ENCODE data around the gene ARL6IP5.

DNA sequence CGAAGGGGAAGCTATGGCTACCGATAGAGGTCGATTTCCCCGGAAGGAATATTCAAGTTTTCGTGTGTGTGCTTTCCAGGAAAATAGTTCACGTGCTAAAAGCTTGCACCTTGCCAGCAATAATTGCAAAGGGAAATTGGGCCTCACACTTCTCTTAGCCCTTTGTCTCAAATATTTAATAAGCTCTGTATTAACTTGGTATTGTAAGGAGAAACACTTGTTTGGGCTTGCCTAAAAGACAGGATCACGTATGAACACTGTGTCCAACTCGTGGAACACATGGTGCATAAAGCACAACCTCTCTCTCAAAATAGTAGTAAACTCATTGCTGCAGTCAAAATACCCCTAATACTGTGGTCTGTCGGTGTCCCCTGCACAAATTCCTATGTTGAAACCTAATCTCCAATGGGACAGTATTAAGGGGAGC is 32.3 kb upstream of the ARL6IP5 start:
- TF ChIP-seq, protein P1, sequence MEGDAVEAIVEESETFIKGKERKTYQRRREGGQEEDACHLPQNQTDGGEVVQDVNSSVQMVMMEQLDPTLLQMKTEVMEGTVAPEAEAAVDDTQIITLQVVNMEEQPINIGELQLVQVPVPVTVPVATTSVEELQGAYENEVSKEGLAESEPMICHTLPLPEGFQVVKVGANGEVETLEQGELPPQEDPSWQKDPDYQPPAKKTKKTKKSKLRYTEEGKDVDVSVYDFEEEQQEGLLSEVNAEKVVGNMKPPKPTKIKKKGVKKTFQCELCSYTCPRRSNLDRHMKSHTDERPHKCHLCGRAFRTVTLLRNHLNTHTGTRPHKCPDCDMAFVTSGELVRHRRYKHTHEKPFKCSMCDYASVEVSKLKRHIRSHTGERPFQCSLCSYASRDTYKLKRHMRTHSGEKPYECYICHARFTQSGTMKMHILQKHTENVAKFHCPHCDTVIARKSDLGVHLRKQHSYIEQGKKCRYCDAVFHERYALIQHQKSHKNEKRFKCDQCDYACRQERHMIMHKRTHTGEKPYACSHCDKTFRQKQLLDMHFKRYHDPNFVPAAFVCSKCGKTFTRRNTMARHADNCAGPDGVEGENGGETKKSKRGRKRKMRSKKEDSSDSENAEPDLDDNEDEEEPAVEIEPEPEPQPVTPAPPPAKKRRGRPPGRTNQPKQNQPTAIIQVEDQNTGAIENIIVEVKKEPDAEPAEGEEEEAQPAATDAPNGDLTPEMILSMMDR (IDR thresholded peaks at IDR 0.05), result no peak
- TF ChIP-seq EP300 (IDR thresholded peaks at IDR 0.05), result no peak
- no peak for TF ChIP-seq POLR2A (IDR thresholded peaks at IDR 0.05)
